Activated T-cell treated with anti-CD3 and anti-CD28 coated beads, Interleukin-2, amount 50 U/mL, for 72 hours (primary cell): Measurements from ENCODE around the gene PER3. TPM values are rescaled to one million over a fixed set of nuclear protein-coding genes. Genes with fewer than 3 reads are reported as not detected.

Source experiments
- ATAC-seq, 2 donors: fragments of 150-1000 bp; cut with Tn5 transposase; replicated peaks in 1 of 2; 2 replicates each; pipeline ENCODE4 v1.10.0; 2021; ENCODE audit warnings: moderate library complexity in 2 of 2, mild to moderate bottlenecking in 1 of 2
- DNase-seq, 2 donors: peaks; one replicate each; pipeline ENCODE4 v3.0.0; 2021 to 2022; ENCODE audit warnings: mixed read lengths in 1 of 2
- H3K27ac Mint-ChIP-seq: one replicate; pipeline ENCODE4 v1.8.0; 2022; ENCODE audit warnings: mild to moderate bottlenecking, moderate library complexity, mixed read lengths
- H3K27me3 Mint-ChIP-seq: one replicate; pipeline ENCODE4 v1.8.0; 2022; ENCODE audit warnings: low read depth, mixed read lengths
- H3K36me3 Mint-ChIP-seq, 2 donors: one replicate each; pipeline ENCODE4 v1.8.0; 2022; ENCODE audit warnings: mixed read lengths in 2 of 2, mild to moderate bottlenecking in 1 of 2; ENCODE audit not compliant: insufficient read depth in 2 of 2
- H3K4me1 Mint-ChIP-seq: one replicate; pipeline ENCODE4 v1.8.0; 2022; ENCODE audit warnings: low read depth, mixed read lengths
- H3K4me3 Mint-ChIP-seq, 2 donors: one replicate each; pipeline ENCODE4 v1.8.0; 2022; ENCODE audit warnings: mild to moderate bottlenecking in 2 of 2, mixed read lengths in 2 of 2, moderate library complexity in 2 of 2
- H3K9me3 Mint-ChIP-seq, 2 donors: one replicate each; pipeline ENCODE4 v1.8.0; 2022; ENCODE audit warnings: mixed read lengths in 2 of 2
- total RNA-seq, 2 donors: library from RNA; stranded (reverse); gene quantifications; one replicate each; pipeline ENCODE4 v1.2.3, GENCODE V29; 2022

PER3 gene
- 1 to 10 TPM; 1.2 to 1.3 TPM for total RNA-seq

- Mint-ChIP-seq H3K36me3 (no peaks in the 10 kb centered on the region), H3K9me3 (no peaks in the 10 kb centered on the region), H3K4me3 (peak within 1 kb of the TSS; percentile 58 to 75), H3K27ac (no peak within 1 kb of the TSS), H3K4me1 (peaks cover 12% of the 10 kb centered on the region), H3K27me3 (no peaks in the 10 kb centered on the region)
- DNase-seq (peak; percentile 89 to 94), ATAC-seq (peak; percentile 92 to 93)
These were observed at the start of gene PER3 for GRCh38 chr1:7783826-7784491. Gene PER3 (plus strand): TSS chr1:7784291. CDS start chr1:7784878, 587 bp downstream.

GRCh38 chr1:7738044-7738443 lies 46.0 kb upstream of the PER3 start:
- H3K36me3 Mint-ChIP-seq = peaks cover 0 to 2% of the 10 kb centered on the region in 2 donors
- no peak overlapping the region for H3K4me3 Mint-ChIP-seq
- ATAC-seq (no peak), DNase-seq (no peak)
- H3K27me3 Mint-ChIP-seq = no peaks in the 10 kb centered on the region
- H3K4me1 Mint-ChIP-seq = no peaks in the 10 kb centered on the region
- H3K27ac Mint-ChIP-seq = no peak overlapping the region
- peaks cover 2 to 3% of the 10 kb centered on the region in 2 donors for H3K9me3 Mint-ChIP-seq

- DNase-seq = no peak
- ATAC-seq = no peak
- Mint-ChIP-seq H3K27me3 (no peaks in the 10 kb centered on the region), H3K36me3 (peaks cover 0 to 2% of the 10 kb centered on the region in 2 donors), H3K4me3 (no peak overlapping the region), H3K9me3 (peaks cover 2 to 3% of the 10 kb centered on the region in 2 donors), H3K4me1 (no peaks in the 10 kb centered on the region), H3K27ac (no peak overlapping the region)
These were observed 40.7 kb upstream of the PER3 start for GRCh38 chr1:7743346-7743745.

GRCh38 chr1:7744882-7745281 lies 39.2 kb upstream of the PER3 start:
- DNase-seq = no peak
- H3K27ac Mint-ChIP-seq = no peak overlapping the region

GRCh38 chr1:7745783-7746182 lies 38.3 kb upstream of the PER3 start:
- H3K27ac Mint-ChIP-seq = no peak overlapping the region

More at GRCh38 chr1:7744882-7745281, 39.2 kb upstream of the PER3 start:
- Mint-ChIP-seq H3K4me3 (no peak overlapping the region), H3K36me3 (no peaks in the 10 kb centered on the region), H3K4me1 (no peaks in the 10 kb centered on the region), H3K27me3 (no peaks in the 10 kb centered on the region), H3K9me3 (no peaks in the 10 kb centered on the region)
- no peak for ATAC-seq

GRCh38 chr1:7747605-7748004 lies 36.5 kb upstream of the PER3 start:
- ATAC-seq (no peak), DNase-seq (no peak)
- no peak overlapping the region for H3K27ac Mint-ChIP-seq
- peaks cover 3% of the 10 kb centered on the region for H3K27me3 Mint-ChIP-seq
- H3K4me1 Mint-ChIP-seq = peaks cover 3% of the 10 kb centered on the region
- no peaks in the 10 kb centered on the region for H3K36me3 Mint-ChIP-seq
- H3K9me3 Mint-ChIP-seq = no peaks in the 10 kb centered on the region
- H3K4me3 Mint-ChIP-seq = no peak overlapping the region

More at GRCh38 chr1:7745783-7746182, 38.3 kb upstream of the PER3 start:
- no peak for ATAC-seq
- no peak for DNase-seq
- Mint-ChIP-seq H3K4me3 (no peak overlapping the region), H3K36me3 (no peaks in the 10 kb centered on the region), H3K4me1 (no peaks in the 10 kb centered on the region), H3K27me3 (no peaks in the 10 kb centered on the region), H3K9me3 (no peaks in the 10 kb centered on the region)

GRCh38 chr1:7749126-7749525 lies 35.0 kb upstream of the PER3 start:
- DNase-seq = no peak
- peaks cover 16% of the 10 kb centered on the region for H3K4me1 Mint-ChIP-seq

GRCh38 chr1:7751174-7751573 lies 32.9 kb upstream of the PER3 start:
- Mint-ChIP-seq H3K27ac (no peak overlapping the region), H3K36me3 (no peaks in the 10 kb centered on the region), H3K9me3 (no peaks in the 10 kb centered on the region), H3K4me3 (no peak overlapping the region), H3K27me3 (peaks cover 20% of the 10 kb centered on the region), H3K4me1 (peaks cover 16% of the 10 kb centered on the region)
- DNase-seq (no peak), ATAC-seq (no peak)

More at GRCh38 chr1:7749126-7749525, 35.0 kb upstream of the PER3 start:
- Mint-ChIP-seq H3K27me3 (peaks cover 18% of the 10 kb centered on the region), H3K27ac (no peak overlapping the region), H3K36me3 (no peaks in the 10 kb centered on the region), H3K4me3 (no peak overlapping the region), H3K9me3 (no peaks in the 10 kb centered on the region)
- no peak for ATAC-seq

- DNase-seq (peak; percentile 37 to 45), ATAC-seq (peak in 1 of 2 donors; percentile 40)
- Mint-ChIP-seq H3K4me1 (peaks cover 16% of the 10 kb centered on the region), H3K4me3 (peak overlapping the region; percentile 61 to 79), H3K27ac (no peak overlapping the region), H3K27me3 (peaks cover 20% of the 10 kb centered on the region), H3K9me3 (no peaks in the 10 kb centered on the region), H3K36me3 (no peaks in the 10 kb centered on the region)
These were observed 31.3 kb upstream of the PER3 start for GRCh38 chr1:7752512-7753417.

GRCh38 chr1:7753641-7754040 lies 30.4 kb upstream of the PER3 start:
- Mint-ChIP-seq H3K36me3 (no peaks in the 10 kb centered on the region), H3K9me3 (no peaks in the 10 kb centered on the region), H3K27me3 (peaks cover 20% of the 10 kb centered on the region), H3K4me3 (peak overlapping the region in 1 of 2 donors; percentile 67), H3K4me1 (peaks cover 16% of the 10 kb centered on the region), H3K27ac (no peak overlapping the region)
- no peak for ATAC-seq
- no peak for DNase-seq

GRCh38 chr1:7754234-7754633 lies 29.9 kb upstream of the PER3 start:
- Mint-ChIP-seq H3K4me3 (peak overlapping the region in 1 of 2 donors; percentile 67), H3K27me3 (peaks cover 20% of the 10 kb centered on the region), H3K9me3 (no peaks in the 10 kb centered on the region), H3K4me1 (peaks cover 16% of the 10 kb centered on the region), H3K36me3 (no peaks in the 10 kb centered on the region), H3K27ac (peak overlapping the region; percentile 45)
- no peak for DNase-seq
- no peak for ATAC-seq

GRCh38 chr1:7755448-7755847 lies 28.6 kb upstream of the PER3 start:
- Mint-ChIP-seq H3K4me3 (no peak overlapping the region), H3K27ac (no peak overlapping the region), H3K9me3 (no peaks in the 10 kb centered on the region), H3K36me3 (no peaks in the 10 kb centered on the region), H3K27me3 (peaks cover 20% of the 10 kb centered on the region), H3K4me1 (peaks cover 16% of the 10 kb centered on the region)
- DNase-seq (no peak), ATAC-seq (no peak)

GRCh38 chr1:7760245-7760644 lies 23.8 kb upstream of the PER3 start:
- Mint-ChIP-seq H3K9me3 (no peaks in the 10 kb centered on the region), H3K36me3 (no peaks in the 10 kb centered on the region), H3K4me1 (no peaks in the 10 kb centered on the region), H3K4me3 (no peak overlapping the region), H3K27ac (no peak overlapping the region), H3K27me3 (peaks cover 3% of the 10 kb centered on the region)
- ATAC-seq (no peak), DNase-seq (no peak)
